Activated CD4-positive, CD25-positive, alpha-beta regulatory T cell (primary cell): ENCODE measurements around the gene GDF11.
A peak's percentile ranks its signal among the peaks of the same experiment; 100 is the strongest.

Experiments used
- DNase-seq, 4 experiments: peaks; one replicate each; lab custom pipeline; 2025; lab: John Stamatoyannopoulos, UW

The GDF11 gene

GRCh38 chr12:55723516-55724225, 19.3 kb upstream of the GDF11 start:
- no peak for DNase-seq

GRCh38 chr12:55724226-55724939, 18.5 kb upstream of the GDF11 start:
- DNase-seq = peak; percentile 21 to 47 (median 30)

GRCh38 chr12:55724940-55725309, 18.0 kb upstream of the GDF11 start:
- no peak for DNase-seq

GRCh38 chr12:55725556-55725955, 17.4 kb upstream of the GDF11 start:
- DNase-seq = no peak

- DNase-seq = no peak
Observed at GRCh38 chr12:55726971-55727370, 16.0 kb upstream of the GDF11 start.

- DNase-seq = no peak
Observed at GRCh38 chr12:55727643-55728185, 15.2 kb upstream of the GDF11 start.

GRCh38 chr12:55728186-55728938, 14.6 kb upstream of the GDF11 start:
- DNase-seq = no peak

GRCh38 chr12:55728939-55729818, 13.7 kb upstream of the GDF11 start, which contains the start of gene CD63:
Gene CD63 (minus strand): TSS chr12:55729009. CDS start chr12:55728341, 668 bp downstream.
- peak; percentile 22 to 55 (median 41) for DNase-seq

- DNase-seq = no peak
Observed at GRCh38 chr12:55729819-55730818, 12.8 kb upstream of the GDF11 start.

- DNase-seq = no peak
Observed at GRCh38 chr12:55732288-55732687, 10.6 kb upstream of the GDF11 start.

- DNase-seq = no peak
Observed at GRCh38 chr12:55733021-55733555, 9.8 kb upstream of the GDF11 start.

GRCh38 chr12:55733858-55734257, 9.1 kb upstream of the GDF11 start:
- DNase-seq = no peak

GRCh38 chr12:55734595-55734994, 8.3 kb upstream of the GDF11 start:
- no peak for DNase-seq

- DNase-seq = no peak
Observed at GRCh38 chr12:55736076-55736475, 6.8 kb upstream of the GDF11 start.

GRCh38 chr12:55736780-55737580, 5.9 kb upstream of the GDF11 start:
- peak in 2 of 4 experiments; percentile 32 to 36 for DNase-seq

- DNase-seq = no peak
Observed at GRCh38 chr12:55737581-55738122, 5.3 kb upstream of the GDF11 start.

GRCh38 chr12:55738123-55739024, 4.5 kb upstream of the GDF11 start:
- DNase-seq = peak; percentile 44 to 56 (median 48)

GRCh38 chr12:55739025-55739378, 3.9 kb upstream of the GDF11 start:
- no peak for DNase-seq
